Cardiac fibroblast (primary cell): ENCODE results near the gene LSM3.

Experiments used
- DNase-seq, 2 donors: peaks; one replicate each; pipeline versions ENCODE4 v3.0.0 to v3.0.0-alpha.2; 2010; ENCODE audit warnings: low read depth in 2 of 2
- H3K4me3 ChIP-seq, 2 donors: replicated peaks in 1 of 2; 1 replicate in 1 of 2; 2 replicates in 1 of 2; pipeline ENCODE4 v1.5.1; 2011; ENCODE audit warnings: low read depth in 2 of 2, low read length in 2 of 2, mild to moderate bottlenecking in 2 of 2, moderate library complexity in 1 of 2
- CTCF ChIP-seq: IDR thresholded peaks from one replicate; pipeline ENCODE4 v1.5.1; 2011; ENCODE audit warnings: low read depth, mild to moderate bottlenecking, low read length, inconsistent platforms

The LSM3 gene

GRCh38 chr3:14239940-14240339 is 61.3 kb downstream of the LSM3 start:
- no peak for DNase-seq
- no peak overlapping the region for H3K4me3 ChIP-seq
- TF ChIP-seq CTCF, result no peak

GRCh38 chr3:14240366-14240765 is 61.7 kb downstream of the LSM3 start:
- H3K4me3 ChIP-seq, result no peak overlapping the region
- TF ChIP-seq CTCF, result no peak
- no peak for DNase-seq

GRCh38 chr3:14241716-14242115 is 63.1 kb downstream of the LSM3 start:
- no peak for DNase-seq
- no peak for TF ChIP-seq CTCF
- no peak overlapping the region for H3K4me3 ChIP-seq

GRCh38 chr3:14242490-14243311 is 64.1 kb downstream of the LSM3 start:
- H3K4me3 ChIP-seq, result no peak overlapping the region
- DNase-seq, result no peak
- no peak for TF ChIP-seq CTCF

DNA sequence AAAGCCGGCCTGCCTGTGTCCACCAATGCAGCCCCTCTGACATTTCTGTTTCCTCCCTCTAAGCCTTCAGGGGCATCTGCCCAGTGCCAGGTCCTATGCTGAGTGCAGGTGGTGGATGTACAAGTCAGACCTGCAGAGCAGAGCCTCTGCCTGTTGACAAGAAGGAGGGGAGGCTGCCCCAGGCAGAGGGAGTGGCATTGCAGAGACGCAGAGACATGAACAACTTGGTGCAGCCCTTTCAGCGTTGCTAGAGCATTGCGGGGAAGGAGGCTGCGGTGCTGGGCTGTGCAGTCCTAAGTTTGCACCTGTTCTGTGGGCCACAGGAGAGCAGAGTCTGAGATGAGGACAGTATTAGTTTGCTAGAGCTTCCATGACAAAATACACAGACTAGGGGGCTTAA is 65.2 kb downstream of the LSM3 start:
- TF ChIP-seq CTCF, result no peak
- H3K4me3 ChIP-seq, result no peak overlapping the region
- DNase-seq, result no peak

DNA sequence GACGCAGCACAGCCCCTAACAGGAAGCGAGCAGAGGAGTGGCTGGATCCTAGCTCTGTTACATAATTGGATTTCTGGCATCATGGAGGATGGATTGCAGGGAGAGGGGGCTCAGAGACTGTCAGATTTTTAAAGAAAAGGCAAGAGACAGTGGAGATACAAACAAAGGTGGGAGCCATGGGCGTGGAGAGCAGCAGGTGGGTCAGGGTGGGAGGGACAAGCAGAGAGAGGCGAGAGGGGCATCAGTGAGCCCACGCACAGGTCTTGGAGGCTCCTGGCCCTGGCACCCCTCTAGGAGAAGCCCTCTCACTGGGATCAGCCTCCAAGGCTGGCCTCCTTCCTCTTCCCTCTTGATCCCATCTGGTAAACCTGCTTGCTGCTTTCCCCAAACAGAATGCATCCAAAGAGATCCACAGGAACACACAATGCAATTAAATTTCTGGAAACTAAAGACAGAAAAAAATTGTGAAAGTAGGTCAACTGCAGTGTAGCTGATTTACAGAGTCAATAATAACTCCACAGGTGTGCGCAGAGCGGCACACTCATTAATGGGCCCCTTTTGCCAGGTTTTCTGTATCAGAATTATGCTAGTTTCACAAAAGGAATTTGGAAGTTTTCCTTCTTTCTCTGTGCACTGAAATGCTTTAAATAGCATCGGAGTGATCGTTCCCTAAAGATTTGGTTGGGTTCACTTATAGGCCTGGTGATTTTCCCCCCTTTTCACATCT is 66.1 kb downstream of the LSM3 start:
- no peak overlapping the region for H3K4me3 ChIP-seq
- no peak for DNase-seq
- TF ChIP-seq CTCF, result no peak
